ENCODE data around the gene RAET1L. TPM values are rescaled to one million over a fixed set of nuclear protein-coding genes. Genes with fewer than 3 reads are reported as not detected.

The RAET1L gene
- total RNA-seq, 1 donor from 2014 or later = 3.1 TPM

GRCh38 chr6:150057501-150057951, 32.2 kb upstream of the RAET1L start:
- no peak overlapping the region for H3K4me3 ChIP-seq (ENCODE audit: low read depth, low read length)
- no peak for DNase-seq (ENCODE audit: low read depth)
- TF ChIP-seq CTCF (conservative IDR thresholded peaks at IDR 0.05; ENCODE audit: low read depth, low read length) = no peak

GRCh38 chr6:150056916-150057315, 31.6 kb upstream of the RAET1L start:
- H3K4me3 ChIP-seq (ENCODE audit: low read depth, low read length) = no peak overlapping the region
- DNase-seq (ENCODE audit: low read depth) = no peak
- TF ChIP-seq CTCF (conservative IDR thresholded peaks at IDR 0.05; ENCODE audit: low read depth, low read length) = no peak

GRCh38 chr6:150056156-150056555, 30.8 kb upstream of the RAET1L start:
- H3K4me3 ChIP-seq (ENCODE audit: low read depth, low read length) = no peak overlapping the region
- no peak for DNase-seq (ENCODE audit: low read depth)
- TF ChIP-seq CTCF (conservative IDR thresholded peaks at IDR 0.05; ENCODE audit: low read depth, low read length) = no peak

- DNase-seq (ENCODE audit: low read depth) = no peak
- H3K4me3 ChIP-seq (ENCODE audit: low read depth, low read length) = no peak overlapping the region
- no peak for TF ChIP-seq CTCF (conservative IDR thresholded peaks at IDR 0.05; ENCODE audit: low read depth, low read length)
Observed at GRCh38 chr6:150055131-150055530, 29.8 kb upstream of the RAET1L start.

- TF ChIP-seq CTCF (conservative IDR thresholded peaks at IDR 0.05; ENCODE audit: low read depth, low read length) = no peak
- DNase-seq (ENCODE audit: low read depth) = no peak
- no peak overlapping the region for H3K4me3 ChIP-seq (ENCODE audit: low read depth, low read length)
Observed at GRCh38 chr6:150053450-150053849, 28.1 kb upstream of the RAET1L start.

GRCh38 chr6:150050846-150051245, 25.5 kb upstream of the RAET1L start:
- no peak for DNase-seq (ENCODE audit: low read depth)
- TF ChIP-seq CTCF (conservative IDR thresholded peaks at IDR 0.05; ENCODE audit: low read depth, low read length) = no peak
- H3K4me3 ChIP-seq (ENCODE audit: low read depth, low read length) = no peak overlapping the region

- no peak overlapping the region for H3K4me3 ChIP-seq (ENCODE audit: low read depth, low read length)
- TF ChIP-seq CTCF (conservative IDR thresholded peaks at IDR 0.05; ENCODE audit: low read depth, low read length) = no peak
- DNase-seq (ENCODE audit: low read depth) = no peak
Observed at GRCh38 chr6:150048099-150048498, 22.8 kb upstream of the RAET1L start.

All from epithelial cell of proximal tubule (primary cell).